ENCODE data around the gene DEFB131A.
"Not testable (repeated sequence)": the region's sequence is repeated elsewhere in the genome, so short reads cannot be mapped to it uniquely, and the experiment has no call there.

Gene DEFB131A

GRCh38 chr4:9444114-9444513 is at the start of gene DEFB131A:
Gene DEFB131A, plus strand, starts transcription at chr4:9444414. Its CDS starts 120 bp downstream, at chr4:9444534.
- DNase-seq: not testable (repeated sequence)

GRCh38 chr4:9405774-9406173 is 38.4 kb upstream of the DEFB131A start:
- not testable (repeated sequence) for DNase-seq

- DNase-seq: not testable (repeated sequence)
Observed at GRCh38 chr4:9406491-9406890, 37.7 kb upstream of the DEFB131A start.

GRCh38 chr4:9409793-9410192 is 34.4 kb upstream of the DEFB131A start:
- no peak for DNase-seq

DNA sequence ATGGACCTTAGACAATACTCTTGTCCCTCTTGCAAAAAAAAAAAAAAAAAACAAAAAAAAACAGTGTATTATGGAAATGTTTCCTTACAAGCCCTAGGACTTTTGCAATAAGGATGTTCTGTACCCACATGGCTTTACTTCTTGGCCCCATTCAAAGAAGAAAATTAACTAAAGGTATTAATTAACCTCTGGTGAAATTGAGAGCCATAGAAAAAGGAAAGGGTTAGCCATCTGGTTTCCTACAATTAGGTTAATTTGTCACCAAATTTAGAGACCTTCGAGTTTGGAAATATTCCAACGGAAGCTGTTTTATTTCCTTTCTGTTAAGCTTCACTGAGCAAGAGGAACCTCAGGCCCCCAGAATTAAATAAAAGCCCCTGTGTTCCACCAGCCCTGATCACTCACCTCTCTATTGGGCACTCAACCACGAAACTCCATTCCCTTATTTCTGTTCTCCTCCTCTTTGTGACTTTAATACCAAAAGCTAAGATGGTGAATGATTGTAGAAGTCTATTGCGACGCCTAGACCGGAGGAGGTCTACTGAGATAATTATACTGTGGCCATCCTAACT is 22.2 kb upstream of the DEFB131A start:
- DNase-seq: not testable (repeated sequence)

DNA sequence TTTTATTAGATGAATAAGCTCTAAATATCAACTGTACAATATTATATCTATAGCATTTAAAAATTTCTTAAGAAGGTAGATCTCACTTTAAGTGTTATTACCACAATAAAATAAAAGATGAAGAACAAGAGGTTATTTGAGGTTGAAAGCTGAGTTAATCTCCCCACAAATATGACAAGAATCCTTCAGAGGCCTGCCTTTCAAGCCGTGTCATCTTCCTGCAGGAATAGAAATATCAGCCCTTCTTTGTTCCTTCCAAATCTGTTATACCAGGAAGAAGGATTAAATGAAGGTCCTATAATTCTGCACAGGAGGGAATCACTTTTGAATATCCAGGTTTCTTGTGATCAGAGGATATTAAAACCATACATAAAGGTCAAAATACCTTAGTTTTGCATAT is 18.3 kb upstream of the DEFB131A start:
- DNase-seq: not testable (repeated sequence)

GRCh38 chr4:9430061-9430460 is 14.2 kb upstream of the DEFB131A start:
- DNase-seq: not testable (repeated sequence)

GRCh38 chr4:9433320-9433719 is 10.9 kb upstream of the DEFB131A start:
- DNase-seq: not testable (repeated sequence)

DNA sequence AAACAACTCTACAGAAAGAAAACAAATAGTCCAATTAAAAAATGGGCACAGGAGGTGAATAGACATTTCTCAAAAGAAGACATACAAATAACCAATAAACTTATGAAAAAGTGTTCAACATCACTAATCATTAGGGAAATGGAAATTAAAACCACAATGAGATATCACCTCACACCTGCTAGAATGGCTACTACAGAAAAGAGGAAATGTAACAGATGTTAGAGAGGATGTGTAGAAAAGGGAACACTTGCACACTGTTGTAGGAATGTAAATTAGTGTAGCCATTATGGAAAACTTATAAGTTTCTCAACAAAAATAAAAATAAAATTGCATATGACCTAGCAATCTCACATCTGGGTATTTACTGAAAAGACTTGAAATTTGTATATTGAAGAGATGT is 7.5 kb upstream of the DEFB131A start:
- DNase-seq: not testable (repeated sequence)

DNA sequence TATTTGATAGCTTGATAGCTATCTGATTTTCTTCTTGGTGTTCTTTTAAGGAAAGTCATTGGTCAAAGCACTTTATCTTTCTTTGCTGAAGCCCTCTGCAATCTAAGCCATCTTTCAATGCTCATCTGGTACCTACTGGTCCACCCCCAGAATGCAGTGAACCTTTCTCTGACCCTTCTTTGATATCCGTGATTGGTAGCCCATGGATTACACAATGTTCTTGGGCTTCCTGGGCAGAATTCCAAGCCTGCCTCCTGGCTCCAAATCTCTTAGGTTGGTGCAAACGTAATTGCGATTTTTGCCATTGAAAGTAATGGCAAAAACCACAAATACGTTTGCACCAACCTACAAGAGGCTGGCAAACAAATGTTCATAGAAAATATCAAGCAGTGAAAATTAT is 1.9 kb upstream of the DEFB131A start:
- DNase-seq: not testable (repeated sequence)

- not testable (repeated sequence) for DNase-seq
Observed at GRCh38 chr4:9444681-9445080, 467 bp downstream of the DEFB131A start.

- not testable (repeated sequence) for DNase-seq
Observed at GRCh38 chr4:9452251-9452650, 8.0 kb downstream of the DEFB131A start.

GRCh38 chr4:9454284-9454683 is 10.1 kb downstream of the DEFB131A start:
- DNase-seq: not testable (repeated sequence)

- not testable (repeated sequence) for DNase-seq
Observed at GRCh38 chr4:9455046-9455445, 10.8 kb downstream of the DEFB131A start.

- DNase-seq: not testable (repeated sequence)
Observed at GRCh38 chr4:9479466-9479865, 35.3 kb downstream of the DEFB131A start.

- DNase-seq: not testable (repeated sequence)
Observed at GRCh38 chr4:9480066-9480465, 35.9 kb downstream of the DEFB131A start.

DNA sequence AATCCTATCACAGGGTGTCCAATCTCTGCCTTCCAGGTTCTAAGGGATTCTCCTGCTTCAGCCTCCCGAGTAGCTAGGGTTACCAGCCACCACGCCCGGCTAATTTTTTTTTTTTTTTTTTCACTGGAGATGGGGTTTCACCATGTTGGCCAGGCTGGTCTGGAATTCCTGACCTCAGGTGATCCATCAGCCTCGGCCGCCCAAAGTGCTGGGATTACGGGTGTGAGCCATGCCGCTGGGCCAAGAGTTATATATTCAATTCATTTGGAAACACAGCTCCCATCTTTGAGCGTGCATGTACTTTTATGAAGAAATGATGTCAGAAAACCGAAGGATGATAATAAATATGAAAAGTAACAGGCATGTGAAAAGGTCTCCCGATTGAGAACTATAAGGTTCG is 38.7 kb downstream of the DEFB131A start:
- DNase-seq: not testable (repeated sequence)

DNA sequence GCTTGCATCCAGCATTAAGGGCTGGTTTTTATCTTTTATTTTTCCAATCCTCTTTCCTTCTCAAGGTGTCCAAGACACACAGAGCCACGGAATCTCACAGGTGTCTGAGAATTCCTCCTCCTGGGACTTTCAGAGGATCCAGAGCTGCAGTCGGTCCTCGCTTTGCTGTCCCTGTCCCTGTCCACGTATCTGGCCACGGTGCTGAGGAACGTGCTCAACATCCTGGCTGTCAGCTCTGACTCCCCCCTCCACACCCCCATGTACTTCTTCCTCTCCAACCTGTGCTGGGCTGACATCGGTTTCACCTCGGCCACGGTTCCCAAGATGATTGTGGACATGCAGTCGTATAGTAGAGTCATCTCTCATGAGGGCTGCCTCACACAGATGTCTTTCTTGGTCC is 39.5 kb downstream of the DEFB131A start:
- DNase-seq: not testable (repeated sequence)

DNA sequence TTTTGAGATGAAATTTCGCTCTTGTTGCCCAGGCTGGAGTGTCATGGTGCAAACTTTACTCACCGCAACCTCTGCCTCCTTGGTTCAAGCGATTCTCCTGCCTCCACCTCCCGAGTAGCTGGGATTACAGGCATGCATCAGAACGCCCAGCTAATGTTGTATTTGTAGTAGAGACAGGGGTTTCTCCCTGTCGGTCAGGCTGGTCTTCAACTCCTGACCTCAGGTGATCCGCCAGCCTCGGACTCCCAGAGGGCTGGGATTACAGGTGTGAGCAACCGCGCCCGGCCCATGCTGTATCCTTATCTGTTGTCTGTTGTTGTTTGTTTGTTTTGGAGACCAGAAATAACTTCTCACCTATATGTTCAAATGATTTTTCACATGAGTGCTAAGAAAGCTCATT is 42.7 kb downstream of the DEFB131A start:
- DNase-seq: not testable (repeated sequence)

DNA sequence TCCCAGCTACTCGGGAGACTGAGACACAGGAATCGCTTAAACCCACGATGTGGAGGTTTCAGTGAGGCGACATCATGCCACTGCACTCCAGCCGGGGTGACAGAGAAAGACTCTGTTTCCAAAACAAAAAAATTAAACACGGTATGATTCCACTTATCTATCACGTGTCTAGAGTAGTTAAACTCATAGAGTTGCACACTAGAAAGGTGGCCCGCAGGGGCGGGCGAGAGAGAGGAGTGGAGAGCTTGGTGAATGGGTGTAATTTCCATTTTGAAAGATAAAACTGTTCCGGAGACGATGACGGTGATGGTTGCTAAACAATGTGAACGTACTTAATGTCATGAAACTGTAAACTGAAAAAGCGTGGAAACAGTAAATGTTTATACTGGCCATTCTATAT is 44.6 kb downstream of the DEFB131A start:
- not testable (repeated sequence) for DNase-seq

DNA sequence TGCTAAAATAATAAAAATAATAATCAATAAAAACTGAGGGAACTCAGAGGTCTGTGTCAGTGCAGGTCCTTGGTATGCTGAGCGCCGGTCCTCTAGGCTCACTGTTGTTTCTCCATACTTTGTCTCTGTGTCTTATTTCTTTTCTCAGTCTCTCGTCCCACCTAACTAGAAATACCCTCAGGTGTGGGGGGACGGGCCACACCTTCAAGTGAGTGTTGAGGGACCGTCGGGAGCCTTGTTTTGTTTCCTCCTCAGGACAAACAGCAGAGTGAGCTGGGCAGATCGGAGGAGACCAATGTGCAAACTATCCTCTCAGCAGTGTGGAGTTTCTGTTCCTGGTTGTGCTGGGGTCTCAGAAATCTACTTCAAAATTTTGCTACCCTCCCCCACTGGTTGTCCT is 46.3 kb downstream of the DEFB131A start:
- DNase-seq: not testable (repeated sequence)

DNA sequence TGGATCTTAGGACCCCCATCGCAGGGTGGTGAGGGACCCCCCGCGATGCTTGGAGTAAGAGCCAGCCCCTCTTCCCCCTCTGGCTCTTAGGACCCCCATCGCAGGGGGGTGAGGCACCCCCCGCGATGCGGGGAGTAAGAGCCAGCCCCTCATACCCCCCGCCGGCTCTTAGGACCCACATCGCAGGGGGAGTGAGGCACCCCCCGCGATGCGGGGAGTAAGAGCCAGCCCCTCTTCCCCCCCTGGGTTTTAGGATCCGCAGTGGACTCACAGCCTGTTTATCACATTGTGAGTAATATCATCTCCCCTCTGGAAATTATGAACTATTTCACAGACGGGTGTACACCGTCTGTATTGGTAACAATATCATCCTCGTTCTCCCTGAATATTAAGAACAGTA is 46.8 kb downstream of the DEFB131A start:
- not testable (repeated sequence) for DNase-seq

- DNase-seq: not testable (repeated sequence)
Observed at GRCh38 chr4:9493589-9493988, 49.4 kb downstream of the DEFB131A start.

- DNase-seq: not testable (repeated sequence)
Observed at GRCh38 chr4:9494256-9495035, 50.2 kb downstream of the DEFB131A start.

Data from inflammatory macrophage treated with lipopolysaccharide for 4 hours (primary cell).